SK-N-SH treated with all-trans-retinoic acid at 6 μM for 48 hours (cell line): Measurements from ENCODE around the gene XYLT2.

Experiments
- BACH2 ChIP-seq: fragments of 250-450 bp; sonication (Bioruptor Pico); IDR thresholded peaks from 2 replicates; pipeline ENCODE4 v1.9.0; 2021; ENCODE audit warnings: mild to moderate bottlenecking, borderline replicate concordance
- CREB5 ChIP-seq: fragments of 250-450 bp; sonication (Bioruptor Pico); IDR thresholded peaks from 2 replicates; pipeline ENCODE4 v1.5.1; 2020; ENCODE audit warnings: low read depth, mild to moderate bottlenecking, moderate library complexity
- PATZ1 ChIP-seq: fragments of 250-450 bp; sonication (Bioruptor Pico); IDR thresholded peaks from 2 replicates; pipeline ENCODE4 v1.8.0; 2020; ENCODE audit warnings: mild to moderate bottlenecking, moderate library complexity, borderline replicate concordance
- TCF4 ChIP-seq: fragments of 250-450 bp; sonication (Bioruptor Pico); IDR thresholded peaks from 2 replicates; pipeline ENCODE4 v1.8.0; 2021; ENCODE audit warnings: mild to moderate bottlenecking, moderate library complexity, borderline replicate concordance
- TOX ChIP-seq: fragments of 250-450 bp; sonication (Bioruptor Pico); IDR thresholded peaks from 2 replicates; pipeline ENCODE4 v1.8.0; 2021; ENCODE audit warnings: mild to moderate bottlenecking, moderate library complexity, borderline replicate concordance
- TSHZ2 ChIP-seq: fragments of 250-450 bp; sonication (Bioruptor Pico); IDR thresholded peaks from 2 replicates; pipeline ENCODE4 v1.5.0; 2020; ENCODE audit warnings: mild to moderate bottlenecking, moderate library complexity
- ZC3H10 ChIP-seq: fragments of 250-450 bp; sonication (Bioruptor Pico); IDR thresholded peaks from 2 replicates; pipeline ENCODE4 v1.5.1; 2021; ENCODE audit warnings: mild to moderate bottlenecking, moderate library complexity
- ZFP30 ChIP-seq: fragments of 450-650 bp; formaldehyde crosslinking; IDR thresholded peaks from 2 replicates; pipeline ENCODE4 v1.5.0; 2022; ENCODE audit warnings: mild to moderate bottlenecking, moderate library complexity
- ZNF565 ChIP-seq: fragments of 450-650 bp; formaldehyde crosslinking; conservative IDR thresholded peaks from 2 replicates; pipeline ENCODE4 v1.5.0; 2020; ENCODE audit warnings: low read depth, mild to moderate bottlenecking, moderate library complexity
- ZNF70 ChIP-seq: fragments of 450-650 bp; formaldehyde crosslinking; IDR thresholded peaks from 2 replicates; pipeline ENCODE4 v1.5.0; 2020; ENCODE audit warnings: mild to moderate bottlenecking, moderate library complexity
- ZNF8 ChIP-seq: fragments of 450-650 bp; formaldehyde crosslinking; IDR thresholded peaks from 2 replicates; pipeline ENCODE4 v1.5.0; 2020; ENCODE audit warnings: mild to moderate bottlenecking, moderate library complexity

GRCh38 chr17:50316016-50316587 lies 29.8 kb upstream of the XYLT2 start:
- no peak for TF ChIP-seq ZC3H10 (CRISPR knock-in tag)
- no peak for TF ChIP-seq ZFP30 (CRISPR knock-in tag)
- TF ChIP-seq TCF4 (CRISPR knock-in tag) = no peak
- TF ChIP-seq ZNF8 (CRISPR knock-in tag) = no peak
- no peak for TF ChIP-seq ZNF565 (CRISPR knock-in tag)
- no peak for TF ChIP-seq ZNF70 (CRISPR knock-in tag)
- no peak for TF ChIP-seq PATZ1 (CRISPR knock-in tag)
- TF ChIP-seq CREB5 (CRISPR knock-in tag) = no peak
- no peak for TF ChIP-seq TSHZ2
- no peak for TF ChIP-seq BACH2 (CRISPR knock-in tag)
- TF ChIP-seq TOX (CRISPR knock-in tag) = no peak
